Measurements from ENCODE around the gene CALD1. TPM values are rescaled to one million over a fixed set of nuclear protein-coding genes. Genes with fewer than 3 reads are reported as not detected.

The CALD1 gene
- total and polyA plus RNA-seq, 4 donors = 48.0 to 226 (median 95.2) TPM

GRCh38 chr7:134788191-134788590 lies 8.8 kb downstream of the CALD1 start:
- no peak overlapping the region for H3K9ac ChIP-seq (ENCODE audit: low read depth in 1 of 2, low read length in 2 of 2)
- H3K4me1 ChIP-seq (ENCODE audit: control insufficient read depth in 4 of 4, insufficient read depth in 4 of 4, low read length in 3 of 4) = no peaks in the 10 kb centered on the region
- DNase-seq (ENCODE audit: low spot score) = no peak
- no peak for TF ChIP-seq TAF1 (conservative IDR thresholded peaks at IDR 0.05)
- no peak overlapping the region for H3K4me3 ChIP-seq (ENCODE audit: low read depth in 1 of 3, low read length in 3 of 3)
- H3K9me3 ChIP-seq (ENCODE audit: control insufficient read depth in 4 of 4, low read length in 3 of 4) = no peaks in the 10 kb centered on the region
- H3K36me3 ChIP-seq (ENCODE audit: control insufficient read depth in 4 of 4, insufficient read depth in 3 of 4, low read depth in 1 of 4, low read length in 3 of 4) = no peaks in the 10 kb centered on the region
- 96% methylated on average over 2 of the region's 2 CpGs for WGBS
- H3K27me3 ChIP-seq (ENCODE audit: control insufficient read depth in 4 of 4, insufficient read depth in 4 of 4, low read length in 3 of 4) = no peaks in the 10 kb centered on the region
- H3K27ac ChIP-seq (ENCODE audit: low read depth in 1 of 2, low read length in 2 of 2) = no peak overlapping the region

GRCh38 chr7:134789967-134790685 lies 10.7 kb downstream of the CALD1 start:
- WGBS = 85% methylated on average over 2 of the region's 2 CpGs
- no peaks in the 10 kb centered on the region for H3K36me3 ChIP-seq (ENCODE audit: control insufficient read depth in 4 of 4, insufficient read depth in 3 of 4, low read depth in 1 of 4, low read length in 3 of 4)
- H3K4me1 ChIP-seq (ENCODE audit: control insufficient read depth in 4 of 4, insufficient read depth in 4 of 4, low read length in 3 of 4) = no peaks in the 10 kb centered on the region
- TF ChIP-seq EGR1 (IDR thresholded peaks at IDR 0.05; ENCODE audit: low read depth in 2 of 2) (no peak), YY1 (IDR thresholded peaks at IDR 0.05) (no peak), FOXA1 (IDR thresholded peaks at IDR 0.05) (no peak), MAX (IDR thresholded peaks at IDR 0.05) (peak; percentile 15), NR2F2 (IDR thresholded peaks at IDR 0.05) (peak; percentile 39)
- no peaks in the 10 kb centered on the region for H3K27me3 ChIP-seq (ENCODE audit: control insufficient read depth in 4 of 4, insufficient read depth in 4 of 4, low read length in 3 of 4)
- no peak overlapping the region for H3K4me3 ChIP-seq (ENCODE audit: low read depth in 1 of 3, low read length in 3 of 3)
- no peaks in the 10 kb centered on the region for H3K9me3 ChIP-seq (ENCODE audit: control insufficient read depth in 4 of 4, low read length in 3 of 4)
- H3K9ac ChIP-seq (ENCODE audit: low read depth in 1 of 2, low read length in 2 of 2) = no peak overlapping the region
- H3K27ac ChIP-seq (ENCODE audit: low read depth in 1 of 2, low read length in 2 of 2) = peak overlapping the region in 1 of 2 donors; percentile 18
- no peak for DNase-seq (ENCODE audit: low spot score)

GRCh38 chr7:134792968-134793367 lies 13.5 kb downstream of the CALD1 start:
- H3K27ac ChIP-seq (ENCODE audit: low read depth in 1 of 2, low read length in 2 of 2) = peak overlapping the region in 1 of 2 donors; percentile 28
- TF ChIP-seq NR2F2 (IDR thresholded peaks at IDR 0.05) (no peak), CTCF (IDR thresholded peaks at IDR 0.05; ENCODE audit: low read depth, low read length, missing input control) (no peak), GABPA (IDR thresholded peaks at IDR 0.05 in 1 of 2, conservative IDR thresholded peaks at IDR 0.05 in 1 of 2) (no peak), JUND (IDR thresholded peaks at IDR 0.05) (no peak), ATF3 (IDR thresholded peaks at IDR 0.05) (no peak), YY1 (IDR thresholded peaks at IDR 0.05) (no peak), REST (IDR thresholded peaks at IDR 0.05) (no peak), TAF1 (conservative IDR thresholded peaks at IDR 0.05) (no peak), EGR1 (IDR thresholded peaks at IDR 0.05; ENCODE audit: low read depth in 2 of 2) (no peak), HNF4A (conservative IDR thresholded peaks at IDR 0.05) (no peak), SP1 (IDR thresholded peaks at IDR 0.05) (no peak), HNF4G (IDR thresholded peaks at IDR 0.05) (no peak), ZBTB33 (IDR thresholded peaks at IDR 0.05) (no peak), RAD21 (IDR thresholded peaks at IDR 0.05) (no peak), RXRA (IDR thresholded peaks at IDR 0.05) (no peak), FOXA1 (IDR thresholded peaks at IDR 0.05) (no peak), MAX (IDR thresholded peaks at IDR 0.05) (no peak)
- DNase-seq (ENCODE audit: low spot score) = no peak

More at GRCh38 chr7:134792968-134793367, 13.5 kb downstream of the CALD1 start:
- WGBS = 90% methylated on average over 9 of the region's 9 CpGs
- no peak overlapping the region for H3K4me3 ChIP-seq (ENCODE audit: low read depth in 1 of 3, low read length in 3 of 3)
- no peaks in the 10 kb centered on the region for H3K27me3 ChIP-seq (ENCODE audit: control insufficient read depth in 4 of 4, insufficient read depth in 4 of 4, low read length in 3 of 4)
- no peak overlapping the region for H3K9ac ChIP-seq (ENCODE audit: low read depth in 1 of 2, low read length in 2 of 2)
- no peaks in the 10 kb centered on the region for H3K36me3 ChIP-seq (ENCODE audit: control insufficient read depth in 4 of 4, insufficient read depth in 3 of 4, low read depth in 1 of 4, low read length in 3 of 4)
- H3K4me1 ChIP-seq (ENCODE audit: control insufficient read depth in 4 of 4, insufficient read depth in 4 of 4, low read length in 3 of 4) = no peaks in the 10 kb centered on the region
- no peaks in the 10 kb centered on the region for H3K9me3 ChIP-seq (ENCODE audit: control insufficient read depth in 4 of 4, low read length in 3 of 4)
